B cell (primary cell): Measurements from ENCODE around the gene SLC35G6.
A peak's percentile ranks its signal among the peaks of the same experiment; 100 is the strongest.

Experiments used
- EZH2 ChIP-seq: IDR thresholded peaks from 2 replicates; pipeline ENCODE4 v1.6.1; 2012; ENCODE audit warnings: borderline replicate concordance, low read depth, mild to moderate bottlenecking, moderate library complexity, low read length; ENCODE audit not compliant: insufficient read depth, poor library complexity, severe bottlenecking
- TF ChIP-seq, protein P1 (sequence below): fragments of 200-600 bp; IDR thresholded peaks from one replicate; pipeline ENCODE4 v1.8.0; 2022; ENCODE audit warnings: antibody characterized with exemption, mild to moderate bottlenecking

DNA sequence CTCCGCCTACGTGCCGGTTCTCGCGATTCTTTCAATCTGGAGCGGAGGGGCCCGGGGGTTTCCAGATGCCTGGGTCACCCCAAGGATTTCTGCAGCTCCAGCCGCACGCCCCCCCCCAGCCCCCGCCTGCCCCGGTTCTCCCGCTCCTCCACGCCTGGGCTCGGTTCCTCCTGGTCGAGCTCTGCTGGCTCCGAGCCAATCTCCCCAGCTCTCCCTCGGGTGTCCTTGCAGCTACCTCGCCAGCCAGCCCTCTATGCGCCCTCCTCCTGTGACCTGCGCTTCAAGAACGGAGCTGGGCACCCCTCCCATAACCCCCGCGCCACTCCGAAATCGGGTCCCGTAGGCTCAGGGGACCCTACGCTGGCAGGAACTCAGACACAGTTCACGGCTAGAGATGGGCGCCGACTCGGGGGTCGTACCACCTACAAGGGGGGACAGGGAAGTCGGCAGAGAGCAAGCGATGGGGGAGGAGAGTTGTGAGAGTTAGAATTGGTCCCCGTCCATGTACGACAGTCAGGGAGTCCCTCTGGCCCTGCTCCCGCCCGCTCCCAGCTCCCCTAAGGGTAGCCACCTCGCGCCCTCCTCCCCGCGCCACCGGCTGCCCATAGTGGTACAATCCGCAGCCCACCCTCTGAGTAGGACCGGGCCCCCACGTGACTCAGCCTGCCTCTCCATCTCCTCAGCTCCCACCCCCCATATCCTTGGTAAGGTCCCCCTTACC is 41.0 kb upstream of the SLC35G6 start:
- TF ChIP-seq, protein P1, sequence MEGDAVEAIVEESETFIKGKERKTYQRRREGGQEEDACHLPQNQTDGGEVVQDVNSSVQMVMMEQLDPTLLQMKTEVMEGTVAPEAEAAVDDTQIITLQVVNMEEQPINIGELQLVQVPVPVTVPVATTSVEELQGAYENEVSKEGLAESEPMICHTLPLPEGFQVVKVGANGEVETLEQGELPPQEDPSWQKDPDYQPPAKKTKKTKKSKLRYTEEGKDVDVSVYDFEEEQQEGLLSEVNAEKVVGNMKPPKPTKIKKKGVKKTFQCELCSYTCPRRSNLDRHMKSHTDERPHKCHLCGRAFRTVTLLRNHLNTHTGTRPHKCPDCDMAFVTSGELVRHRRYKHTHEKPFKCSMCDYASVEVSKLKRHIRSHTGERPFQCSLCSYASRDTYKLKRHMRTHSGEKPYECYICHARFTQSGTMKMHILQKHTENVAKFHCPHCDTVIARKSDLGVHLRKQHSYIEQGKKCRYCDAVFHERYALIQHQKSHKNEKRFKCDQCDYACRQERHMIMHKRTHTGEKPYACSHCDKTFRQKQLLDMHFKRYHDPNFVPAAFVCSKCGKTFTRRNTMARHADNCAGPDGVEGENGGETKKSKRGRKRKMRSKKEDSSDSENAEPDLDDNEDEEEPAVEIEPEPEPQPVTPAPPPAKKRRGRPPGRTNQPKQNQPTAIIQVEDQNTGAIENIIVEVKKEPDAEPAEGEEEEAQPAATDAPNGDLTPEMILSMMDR, result no peak
- TF ChIP-seq EZH2, result peak; percentile 28
